NK-92 (cell line): Measurements from ENCODE around the gene SLC37A1.

Experiments
- DNase-seq: peaks from one replicate; lab custom pipeline; 2025; ENCODE audit not compliant: unreplicated experiment; lab: John Stamatoyannopoulos, UW

Gene SLC37A1

GRCh38 chr21:42525676-42526378 lies 12.2 kb downstream of the SLC37A1 start:
- no peak for DNase-seq

DNA sequence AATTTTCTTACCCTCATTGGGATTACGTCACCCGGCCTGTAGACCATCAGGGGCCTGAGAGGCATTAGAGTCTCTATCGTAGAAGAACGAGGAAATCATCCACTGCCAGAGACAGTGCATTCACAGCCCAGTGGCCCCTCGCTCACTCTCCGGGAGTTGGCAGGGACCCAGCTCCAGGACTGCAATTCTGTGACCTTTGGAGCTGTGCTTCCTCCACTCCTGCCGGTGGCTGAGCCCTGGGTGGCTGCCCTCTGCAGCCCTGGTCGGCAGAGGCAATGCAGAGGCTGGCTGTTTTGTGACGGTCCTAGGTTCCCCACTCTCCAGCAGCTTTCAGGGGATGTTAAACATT lies 12.7 kb downstream of the SLC37A1 start:
- DNase-seq: no peak

GRCh38 chr21:42527127-42527488 lies 13.5 kb downstream of the SLC37A1 start:
- no peak for DNase-seq

DNA sequence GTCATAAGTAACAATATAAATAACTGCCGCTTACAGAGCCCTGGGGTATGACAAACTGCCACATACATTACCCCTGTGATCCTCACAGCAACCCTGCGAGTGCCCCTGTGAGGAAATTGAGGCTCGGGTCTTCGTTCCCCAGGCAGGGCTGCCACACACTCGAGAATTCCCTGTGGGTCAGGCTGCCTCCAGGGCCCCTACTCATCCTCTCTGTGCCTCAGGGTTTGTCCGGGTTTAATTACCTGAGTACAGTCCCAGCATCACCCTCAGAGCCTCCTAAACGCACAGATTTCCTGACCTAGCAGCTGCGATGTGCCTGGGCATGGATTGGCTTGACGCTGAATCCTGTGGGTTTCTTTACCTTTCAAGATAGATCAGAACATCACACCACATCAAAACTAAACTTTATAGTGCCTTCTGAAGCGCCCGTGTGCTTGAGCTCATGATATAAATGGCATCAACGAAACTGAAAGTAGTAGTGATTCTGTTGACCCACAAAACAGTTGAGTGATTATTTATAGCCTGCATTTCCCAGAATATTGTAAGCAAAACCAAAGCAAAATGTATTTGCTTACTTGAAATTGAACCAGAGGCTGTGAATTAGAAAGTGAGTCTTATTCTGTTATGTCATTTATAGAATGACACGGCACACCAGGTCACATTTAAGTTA lies 14.0 kb downstream of the SLC37A1 start:
- no peak for DNase-seq

GRCh38 chr21:42530167-42530518 lies 16.5 kb downstream of the SLC37A1 start:
- DNase-seq: no peak

DNA sequence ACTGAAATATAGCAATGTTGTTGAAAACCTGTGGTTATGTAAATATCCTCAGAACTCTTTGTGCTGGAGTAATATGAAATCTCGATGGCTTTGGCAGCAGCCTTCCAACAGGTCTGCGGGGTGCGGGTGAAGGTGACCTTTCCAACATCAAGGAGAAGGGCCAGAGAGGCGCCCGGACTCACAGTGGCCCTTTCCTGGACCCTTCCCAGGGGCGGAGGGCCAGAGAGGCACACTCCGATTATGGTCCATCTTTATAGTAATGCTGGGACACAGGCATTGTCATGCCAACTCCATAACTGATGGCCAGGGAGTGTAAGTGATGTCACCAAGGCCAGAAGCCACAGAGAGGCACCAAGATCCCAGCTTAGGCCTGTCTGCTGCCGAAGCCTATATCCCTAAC lies 18.1 kb downstream of the SLC37A1 start:
- DNase-seq: no peak

DNA sequence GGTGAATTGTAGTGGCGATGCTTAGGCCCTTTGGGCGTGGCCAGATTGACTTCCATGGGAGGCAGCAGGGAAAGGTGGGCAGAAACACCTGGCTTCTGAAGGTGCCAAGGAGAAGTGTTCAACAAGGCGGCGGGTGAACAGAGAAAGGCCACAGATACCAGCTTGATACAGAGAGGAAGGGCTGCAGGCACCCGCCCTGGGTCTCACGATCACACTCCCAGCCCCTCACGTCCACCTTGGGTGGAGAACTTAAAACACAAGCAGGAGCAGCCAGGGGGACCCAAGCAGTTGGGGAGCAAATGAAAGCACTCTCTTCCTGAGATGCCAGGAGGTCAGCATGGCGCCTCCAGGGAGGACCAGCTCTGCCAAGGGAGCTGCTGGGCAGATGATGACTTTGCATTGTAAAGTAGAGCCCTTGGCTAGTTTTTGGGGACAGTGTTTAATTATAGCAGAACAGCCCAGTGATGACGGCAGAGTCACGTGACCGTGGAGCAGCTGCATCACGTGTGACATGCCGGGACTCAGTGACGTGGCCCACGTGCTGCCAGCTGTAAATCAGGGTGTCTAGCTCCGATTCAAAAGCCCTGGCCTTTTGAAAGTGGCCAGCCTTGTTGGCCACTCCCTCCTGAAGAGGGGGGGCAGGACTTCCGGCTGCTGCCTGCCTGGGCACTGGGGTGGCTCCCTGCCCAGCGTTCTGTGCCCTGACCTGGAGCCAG lies 19.0 kb downstream of the SLC37A1 start:
- no peak for DNase-seq

DNA sequence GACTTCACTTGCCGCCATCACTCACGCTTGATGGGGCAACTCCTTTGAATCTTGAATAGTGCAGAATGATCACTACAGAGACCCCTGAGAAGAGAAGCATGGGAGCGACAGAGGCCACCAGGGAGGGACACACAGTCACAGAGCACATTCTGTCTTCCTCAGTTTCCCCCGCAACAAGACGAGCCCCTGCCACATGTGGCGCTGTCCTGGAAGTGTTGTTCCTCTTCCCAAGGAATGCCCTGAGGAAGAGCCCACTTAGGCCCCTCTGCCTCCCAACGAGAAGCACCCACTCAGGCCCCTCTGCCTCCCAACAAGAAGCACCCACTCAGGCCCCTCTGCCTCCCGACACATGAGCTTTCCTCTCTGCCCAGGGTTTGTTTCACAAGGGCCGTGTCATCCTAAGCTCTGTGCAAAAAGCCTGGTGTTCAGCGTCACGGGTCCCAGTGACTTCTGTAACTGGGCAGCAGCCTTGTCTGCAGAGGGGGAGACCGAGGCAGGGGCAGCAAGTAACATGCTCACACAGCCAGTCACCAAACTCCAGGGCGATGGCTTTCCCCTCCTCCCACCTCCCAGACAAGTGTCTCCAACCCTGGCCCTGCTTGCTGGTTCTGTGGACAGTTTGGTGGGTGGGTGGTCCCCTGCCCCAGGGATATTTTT lies 19.8 kb downstream of the SLC37A1 start:
- no peak for DNase-seq

GRCh38 chr21:42533963-42534355 lies 20.3 kb downstream of the SLC37A1 start:
- no peak for DNase-seq

GRCh38 chr21:42534421-42535378 lies 21.0 kb downstream of the SLC37A1 start:
- no peak for DNase-seq

- no peak for DNase-seq
These were observed 22.0 kb downstream of the SLC37A1 start for GRCh38 chr21:42535602-42536171.

- DNase-seq: no peak
These were observed 22.9 kb downstream of the SLC37A1 start for GRCh38 chr21:42536601-42537000.

DNA sequence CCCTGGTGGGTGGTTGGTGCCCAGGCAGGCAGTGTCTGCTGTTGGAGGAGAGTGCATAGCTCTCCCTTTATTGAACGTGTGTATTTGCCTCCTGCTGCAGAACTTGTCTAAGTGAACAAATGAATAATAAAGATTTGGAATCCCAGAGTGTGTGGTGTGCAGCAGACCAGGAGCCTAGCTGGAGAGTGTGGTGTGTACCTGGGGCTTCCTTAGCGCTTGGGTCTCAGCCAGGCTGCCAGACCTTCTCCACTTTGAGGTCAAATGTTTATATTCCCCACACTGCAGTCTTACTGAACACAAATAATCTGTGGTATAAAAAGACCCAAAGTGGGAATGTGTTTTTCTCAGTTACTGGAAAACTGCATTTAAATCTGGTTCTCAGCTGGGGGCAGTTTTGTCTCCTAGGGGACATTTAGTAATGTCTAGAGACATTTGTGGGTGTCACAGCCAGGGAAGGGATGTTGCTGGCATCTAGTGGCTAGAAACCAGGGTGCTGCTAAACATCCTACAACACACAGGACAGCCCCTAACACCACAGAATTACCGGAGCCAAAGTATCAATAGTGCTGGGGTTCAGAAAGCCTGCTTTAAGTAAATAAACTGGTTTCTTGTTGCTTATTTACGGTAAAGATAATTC lies 23.6 kb downstream of the SLC37A1 start:
- DNase-seq: no peak

GRCh38 chr21:42538479-42539275 lies 25.0 kb downstream of the SLC37A1 start:
- no peak for DNase-seq

- DNase-seq: no peak
These were observed 25.7 kb downstream of the SLC37A1 start for GRCh38 chr21:42539342-42539741.

- no peak for DNase-seq
These were observed 26.3 kb downstream of the SLC37A1 start for GRCh38 chr21:42539931-42540343.

GRCh38 chr21:42540396-42540795 lies 26.7 kb downstream of the SLC37A1 start:
- DNase-seq: no peak

GRCh38 chr21:42541174-42541573 lies 27.5 kb downstream of the SLC37A1 start:
- no peak for DNase-seq

DNA sequence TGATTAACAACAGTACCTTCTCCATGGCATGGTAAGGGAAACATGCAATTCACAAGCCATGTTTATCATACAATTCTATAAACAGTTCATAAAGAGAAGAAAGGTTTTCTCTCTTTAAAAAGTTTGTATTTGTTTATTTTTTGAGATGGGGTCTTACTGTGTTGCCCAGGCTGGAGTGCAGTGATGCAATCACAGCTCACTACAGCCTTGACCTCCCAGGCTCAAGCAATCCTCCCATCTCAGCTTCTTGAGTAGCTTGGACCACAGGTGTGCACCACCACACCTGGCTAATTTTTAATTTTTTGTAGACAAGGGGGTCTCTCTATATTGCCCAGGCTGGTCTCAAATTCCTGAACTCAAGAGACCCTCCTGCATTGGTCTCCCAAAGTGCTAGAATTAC lies 28.0 kb downstream of the SLC37A1 start:
- no peak for DNase-seq
